ENCODE data around the gene OS9.

OS9 gene

DNA sequence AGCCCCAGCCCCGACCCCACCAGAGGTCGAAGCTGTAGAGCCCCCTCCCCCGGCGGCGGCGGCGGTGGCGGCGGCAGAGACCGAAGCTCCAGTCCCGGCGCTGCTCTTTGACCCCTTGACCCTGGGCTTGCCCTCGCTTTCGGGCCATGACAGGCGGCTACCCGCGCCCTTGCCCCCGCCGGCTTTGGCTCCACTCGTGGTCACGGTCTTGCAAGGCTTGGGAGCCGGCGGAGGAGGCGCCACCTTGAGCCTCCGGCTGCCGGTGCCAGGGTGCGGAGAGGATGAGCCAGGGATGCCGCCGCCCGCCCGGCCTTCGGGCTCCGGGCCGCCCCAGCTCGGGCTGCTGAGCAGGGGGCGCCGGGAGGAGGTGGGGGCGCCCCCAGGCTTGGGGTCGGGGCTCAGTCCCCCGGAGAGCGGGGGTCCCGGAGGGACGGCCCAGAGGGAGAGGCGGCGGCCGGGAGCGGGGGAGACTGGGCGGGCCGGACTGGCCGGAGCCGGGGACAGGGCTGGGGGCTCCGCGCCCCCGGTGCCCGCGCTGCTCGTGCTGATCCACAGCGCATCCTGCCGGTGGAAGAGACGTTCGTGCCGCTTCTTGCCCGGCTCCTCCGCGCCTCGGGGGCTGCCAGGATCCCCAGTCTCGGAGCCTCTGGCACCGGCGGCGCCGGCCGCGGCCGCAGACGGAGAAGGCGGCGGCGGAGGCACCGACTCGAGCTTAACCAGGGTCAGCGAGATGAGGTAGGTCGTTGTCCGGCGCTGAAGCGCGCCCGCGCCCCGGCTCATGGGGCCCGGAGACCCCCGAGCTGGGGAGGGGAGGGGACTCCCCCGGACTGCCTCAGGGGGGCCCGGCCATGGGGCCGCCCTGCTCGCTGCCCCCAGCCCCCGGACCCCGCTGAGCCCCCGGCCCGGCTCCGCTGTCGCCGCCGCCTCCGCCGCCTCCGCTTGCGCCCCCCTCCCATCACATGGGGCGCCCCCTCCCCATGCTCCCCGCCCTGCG is 43.8 kb downstream of the OS9 start:
- DNase-seq = peak; percentile 68

DNA sequence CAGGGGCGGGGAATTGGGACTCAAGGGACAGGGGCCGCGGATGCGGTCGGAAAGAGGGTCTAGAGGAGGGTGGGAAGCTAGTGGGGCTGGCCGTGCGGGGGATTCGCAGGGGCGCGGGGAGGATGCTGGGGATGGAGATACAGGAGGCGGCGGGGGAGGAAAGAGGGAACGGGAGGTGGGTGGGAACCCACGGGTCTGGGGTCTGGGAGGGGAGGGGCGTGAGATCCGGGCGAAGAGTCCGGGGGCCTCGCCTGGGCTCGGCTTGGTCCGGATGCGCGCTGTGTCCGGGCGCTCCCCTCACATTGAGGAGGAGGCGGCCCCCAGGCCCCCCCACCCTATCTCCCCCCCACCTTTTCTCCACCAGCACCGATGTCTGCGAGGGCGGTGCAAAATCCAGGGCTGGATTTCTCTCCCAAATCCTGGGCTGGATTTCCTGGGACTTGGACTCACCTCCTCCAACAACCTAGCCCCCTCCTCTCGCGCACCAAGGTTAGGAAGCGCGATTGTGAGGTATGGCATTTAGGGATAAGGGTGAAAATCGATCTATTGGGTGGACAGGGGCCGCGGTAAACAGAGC is 44.8 kb downstream of the OS9 start, which contains the start of gene AGAP2:
AGAP2 (minus strand) TSS at position 82 of the 577 bp plus-strand sequence. CDS start 496 bp downstream, outside the sequence.
- DNase-seq = peak; percentile 46

DNA sequence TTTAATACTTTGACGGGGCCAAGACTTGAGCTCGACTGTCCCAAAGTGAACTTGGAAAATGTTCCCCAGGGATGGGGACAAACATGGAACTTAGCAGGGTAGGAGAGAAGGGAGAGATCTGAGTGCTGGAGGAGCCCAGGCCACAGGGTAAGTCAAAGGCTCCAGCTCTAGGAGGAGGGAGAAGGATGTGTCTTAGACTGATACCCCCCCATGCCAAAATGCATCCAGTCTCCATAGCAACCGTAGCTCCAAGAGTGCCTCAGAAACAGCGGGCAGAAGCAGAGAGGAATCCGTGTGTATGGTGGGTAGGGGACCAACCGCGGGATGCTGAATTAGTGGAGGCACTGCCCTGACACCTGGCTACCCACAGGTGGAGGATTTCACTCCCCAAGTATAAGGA is 45.5 kb downstream of the OS9 start:
- DNase-seq = peak; percentile 45

DNA sequence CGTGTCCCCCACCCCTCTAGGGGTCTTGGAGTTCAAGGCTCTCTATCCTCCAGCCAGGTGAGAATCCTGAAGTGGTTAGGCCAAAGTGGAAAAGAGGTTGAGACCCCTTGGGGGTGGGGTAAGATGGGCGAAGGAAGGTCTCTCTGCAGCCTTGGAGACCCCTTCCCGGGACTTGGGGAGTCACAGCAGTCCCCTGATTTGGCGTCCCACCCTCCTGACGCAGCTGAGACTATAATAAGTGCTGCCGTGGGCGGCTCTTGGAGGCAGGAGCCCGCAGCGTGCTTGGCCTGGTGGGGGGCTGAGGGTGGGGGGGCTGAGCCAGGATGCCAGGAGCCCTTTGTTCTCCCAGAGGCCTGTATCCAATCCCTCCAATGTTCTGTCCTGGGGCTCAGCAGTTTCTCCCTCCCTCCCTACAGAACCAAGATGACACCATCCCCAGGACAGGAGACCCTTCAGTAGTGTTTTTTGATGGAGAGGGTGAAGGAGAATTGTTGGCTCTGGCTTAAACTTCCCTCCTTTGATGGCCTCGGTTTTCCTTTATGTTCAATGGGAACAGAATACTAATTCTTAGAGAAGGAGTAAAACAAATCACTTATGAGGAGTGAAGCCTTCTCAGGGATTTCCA is 46.1 kb downstream of the OS9 start:
- no peak for DNase-seq

DNA sequence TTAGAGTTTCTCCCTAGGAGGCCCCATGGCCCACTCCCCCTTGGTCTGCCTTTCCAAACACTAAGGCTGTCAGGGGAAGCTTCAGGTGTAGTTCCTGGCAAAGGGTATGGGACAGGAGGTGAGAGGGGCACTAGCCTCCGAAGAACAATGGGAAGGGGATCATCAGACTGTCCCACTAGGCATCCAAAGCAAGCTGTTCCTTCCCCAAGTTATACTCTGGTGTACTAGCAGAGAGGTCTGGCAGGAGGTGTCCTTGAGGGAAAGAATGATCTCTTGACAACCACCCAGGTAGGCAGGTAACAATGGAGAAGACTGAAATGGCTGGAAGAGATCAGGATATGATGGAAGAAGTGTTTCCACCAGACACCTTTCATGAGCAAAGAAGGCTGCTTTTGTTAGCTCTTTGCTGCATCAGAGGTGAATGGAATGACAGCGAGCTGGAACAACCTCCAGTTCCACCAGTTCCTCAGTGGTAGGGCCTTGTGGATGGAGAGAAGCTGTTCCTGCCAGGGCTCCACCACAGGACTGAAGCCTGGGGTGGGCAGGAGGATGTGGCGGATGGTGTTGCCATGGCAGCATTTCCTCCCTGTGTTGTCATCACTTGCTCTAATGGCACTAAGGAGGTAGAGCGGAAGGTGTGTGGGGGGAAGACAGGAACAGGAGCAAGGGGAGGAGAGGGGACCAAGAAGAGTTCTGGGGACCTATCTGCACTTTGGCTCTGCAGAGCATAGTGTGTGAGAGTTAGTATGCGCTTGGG is 46.9 kb downstream of the OS9 start:
- DNase-seq = peak; percentile 56

DNA sequence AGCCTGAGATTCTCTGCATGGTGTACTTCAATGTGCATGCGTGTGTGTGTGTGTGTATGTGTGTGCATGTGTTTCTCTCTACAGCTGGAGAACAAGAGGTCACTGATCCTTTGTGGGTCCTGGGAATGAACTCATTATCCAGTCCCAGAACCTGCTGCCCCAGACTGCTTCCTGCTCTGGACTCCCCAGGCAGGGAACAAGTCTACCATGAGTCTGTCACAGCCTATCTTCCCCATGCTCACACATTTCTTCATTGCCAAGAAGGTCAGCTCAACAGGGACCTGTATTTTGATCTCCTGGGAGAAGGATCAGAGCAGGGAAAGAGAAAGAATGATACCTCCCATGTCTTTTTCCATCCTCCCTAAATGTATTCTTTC is 47.5 kb downstream of the OS9 start:
- peak; percentile 56 for DNase-seq

DNA sequence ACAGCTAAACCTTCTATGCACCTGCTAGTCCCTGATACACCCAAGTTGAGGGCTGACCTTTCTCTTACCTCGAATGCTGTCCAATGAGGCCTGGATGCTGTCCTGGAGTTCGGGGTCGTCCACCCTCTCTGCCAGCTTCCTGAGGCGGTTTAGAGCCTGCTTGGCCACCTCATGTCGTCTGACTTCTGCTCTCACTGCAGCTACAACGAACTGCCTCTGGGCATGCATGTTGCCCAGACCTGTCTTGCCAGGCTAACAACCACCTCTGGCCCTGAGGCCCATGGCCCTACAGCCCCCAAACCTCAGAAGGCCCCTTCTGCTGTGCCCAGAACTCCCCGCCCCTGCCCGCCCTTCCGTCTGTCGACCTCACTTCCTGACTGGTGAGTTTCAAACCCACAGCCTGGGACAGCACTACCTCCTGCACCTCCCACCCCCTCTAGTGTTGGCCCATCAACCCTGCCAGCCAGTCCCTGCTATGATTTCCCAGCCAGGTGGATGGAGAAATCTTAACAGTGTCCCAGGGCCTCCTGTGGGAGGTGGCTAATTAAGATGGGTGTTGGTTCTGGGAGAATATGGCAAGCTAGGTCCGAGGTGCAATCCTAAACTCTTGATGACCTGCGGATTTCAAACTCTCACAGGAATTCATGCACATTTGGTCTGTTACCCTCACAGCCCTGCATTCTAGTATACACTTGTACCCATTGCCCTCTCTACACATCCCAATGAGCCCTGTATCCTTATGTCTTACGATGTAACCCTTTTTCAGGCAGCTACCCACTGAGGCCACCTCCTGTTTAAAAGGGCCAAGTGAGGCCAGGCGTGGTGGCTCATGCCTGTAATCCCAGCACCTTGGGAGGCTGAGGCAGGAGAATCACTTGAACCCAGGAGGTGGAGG is 48.2 kb downstream of the OS9 start:
- DNase-seq = peak; percentile 38

DNA sequence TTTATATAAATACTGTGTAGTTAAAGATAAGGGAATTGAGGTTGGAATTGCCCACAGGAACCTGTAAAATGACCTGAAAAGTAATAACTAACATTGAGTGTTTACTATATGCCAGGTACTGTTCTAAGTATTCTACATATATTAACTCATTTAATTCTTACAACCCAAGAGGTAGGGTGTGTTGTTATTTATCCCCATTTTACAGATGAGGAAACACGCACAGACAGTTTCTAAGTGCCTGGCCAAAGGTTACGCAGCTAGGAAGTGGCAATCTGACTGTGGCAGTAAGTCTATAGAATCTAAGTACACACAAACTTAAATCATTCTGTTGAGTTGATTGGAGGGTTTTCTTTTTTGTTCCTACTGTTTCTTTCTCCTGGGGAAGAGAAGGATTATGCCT is 49.8 kb downstream of the OS9 start:
- no peak for DNase-seq

DNA sequence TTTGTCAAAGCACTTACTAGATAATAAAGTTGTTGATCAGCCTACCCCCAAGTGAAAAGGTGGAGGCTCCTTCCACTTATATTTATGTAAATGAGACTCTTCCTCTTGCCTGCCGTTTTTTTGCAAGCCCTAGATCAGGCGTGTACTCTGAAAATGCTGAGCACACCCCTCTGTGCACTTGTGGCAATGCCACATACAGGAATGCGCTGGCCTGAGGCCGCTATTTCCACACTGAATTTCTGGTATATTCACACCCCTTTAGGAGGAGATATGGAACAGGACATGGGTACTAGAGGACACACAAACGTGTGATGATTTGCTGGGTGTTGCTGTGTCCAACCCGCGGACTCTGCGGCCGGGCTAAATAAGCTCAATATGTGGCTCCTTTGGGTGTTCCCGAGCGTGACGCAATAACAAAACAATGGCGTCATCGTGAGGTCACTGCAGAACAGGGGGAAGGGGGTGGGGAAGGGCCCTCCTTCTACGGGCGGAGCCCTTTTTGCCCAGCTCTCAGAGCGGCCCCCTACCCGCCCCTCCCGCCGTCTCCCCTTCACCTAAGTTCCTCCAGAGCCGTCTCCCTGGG is 50.4 kb downstream of the OS9 start:
- DNase-seq = peak; percentile 97

DNA sequence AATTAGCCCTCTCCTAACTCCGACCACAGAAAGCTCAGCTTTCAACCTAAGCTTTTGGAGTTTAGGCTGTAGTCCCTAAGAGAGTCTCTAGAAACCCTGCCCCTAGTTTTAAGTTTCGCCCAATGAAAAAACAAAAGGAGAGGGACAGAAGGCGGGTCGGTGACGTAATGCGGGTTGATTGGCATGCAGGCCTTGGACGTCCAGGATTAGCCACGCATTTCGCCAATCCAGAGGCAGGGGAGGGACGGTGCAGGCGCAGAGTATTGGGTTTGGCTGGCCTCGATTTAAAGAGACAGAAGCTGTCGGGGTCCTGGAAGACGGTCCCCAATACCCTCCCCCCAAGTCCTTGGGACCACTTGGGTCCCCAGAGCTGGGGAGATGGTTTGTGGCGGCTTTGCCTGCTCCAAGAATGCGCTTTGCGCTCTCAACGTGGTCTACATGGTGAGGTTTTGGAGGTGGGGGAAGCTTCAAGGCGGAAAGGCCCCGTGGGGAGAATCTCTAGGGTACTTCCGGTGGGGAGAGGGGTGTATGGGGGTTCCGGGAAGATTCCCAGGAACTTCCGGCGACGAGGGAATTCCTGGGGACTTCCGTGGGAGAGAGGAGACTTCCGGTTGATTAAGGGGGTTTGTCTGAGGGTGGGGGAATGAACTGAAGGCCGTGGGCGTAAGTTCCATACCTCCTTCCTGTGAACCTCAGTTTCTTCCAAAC is 51.0 kb downstream of the OS9 start, which contains the start of gene TSPAN31:
TSPAN31 (plus strand) TSS at position 263 of the 708 bp plus-strand sequence; CDS start at position 379, 116 bp downstream.
- peak; percentile 99 for DNase-seq

DNA sequence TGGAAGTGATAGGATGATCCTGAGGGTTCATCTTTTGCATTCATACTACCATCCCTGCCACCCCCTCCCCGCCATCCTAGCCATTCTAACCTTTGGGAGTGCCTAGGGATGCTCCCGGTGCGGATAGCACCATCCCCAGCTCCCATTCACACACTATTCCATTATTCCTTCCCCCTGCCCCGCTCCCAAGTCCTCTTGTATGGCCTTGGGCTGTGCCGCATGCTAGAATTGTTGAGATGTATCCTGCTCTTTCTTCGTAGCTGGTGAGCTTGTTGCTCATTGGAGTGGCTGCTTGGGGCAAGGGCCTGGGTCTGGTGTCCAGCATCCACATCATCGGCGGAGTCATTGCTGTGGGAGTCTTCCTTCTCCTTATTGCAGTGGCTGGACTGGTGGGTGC is 51.6 kb downstream of the OS9 start:
- peak; percentile 75 for DNase-seq

DNA sequence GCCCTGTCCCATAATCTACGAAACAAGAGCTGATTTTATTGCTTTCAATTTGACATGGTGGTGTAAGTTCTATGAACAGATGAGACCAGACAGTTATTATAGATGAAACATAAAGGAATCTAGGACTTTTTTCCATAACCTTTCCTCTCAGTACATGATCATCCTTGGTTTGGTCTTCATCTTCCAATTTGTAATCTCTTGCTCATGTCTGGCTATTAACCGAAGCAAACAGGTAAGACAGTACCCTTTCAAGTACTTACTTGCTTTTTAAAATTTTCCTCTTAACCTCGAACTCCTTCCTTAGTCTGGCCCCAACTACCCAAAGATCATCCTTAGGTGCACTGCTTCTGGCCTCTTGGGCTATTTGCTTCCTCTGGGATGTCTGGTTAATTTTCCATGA is 52.1 kb downstream of the OS9 start:
- DNase-seq = no peak

DNA sequence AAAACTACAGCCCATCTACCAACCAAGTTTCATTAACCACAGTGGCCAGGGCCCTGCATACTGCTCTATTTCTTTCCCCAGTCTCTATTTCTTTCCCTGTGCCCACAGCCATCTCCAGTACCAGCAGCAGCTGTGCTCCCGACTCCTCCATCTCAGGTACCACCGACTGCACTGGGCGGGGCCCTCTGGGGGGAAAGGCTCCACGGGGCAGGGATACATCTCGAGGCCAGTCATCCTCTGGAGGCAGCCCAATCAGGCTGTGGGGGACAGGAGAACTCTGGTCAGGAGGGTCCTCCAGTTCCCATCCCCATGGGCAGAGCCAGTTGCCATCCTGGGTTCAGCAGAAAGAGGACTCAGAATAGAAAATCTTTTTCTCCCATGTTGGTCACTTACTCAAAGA is 55.1 kb downstream of the OS9 start:
- DNase-seq = no peak

DNA sequence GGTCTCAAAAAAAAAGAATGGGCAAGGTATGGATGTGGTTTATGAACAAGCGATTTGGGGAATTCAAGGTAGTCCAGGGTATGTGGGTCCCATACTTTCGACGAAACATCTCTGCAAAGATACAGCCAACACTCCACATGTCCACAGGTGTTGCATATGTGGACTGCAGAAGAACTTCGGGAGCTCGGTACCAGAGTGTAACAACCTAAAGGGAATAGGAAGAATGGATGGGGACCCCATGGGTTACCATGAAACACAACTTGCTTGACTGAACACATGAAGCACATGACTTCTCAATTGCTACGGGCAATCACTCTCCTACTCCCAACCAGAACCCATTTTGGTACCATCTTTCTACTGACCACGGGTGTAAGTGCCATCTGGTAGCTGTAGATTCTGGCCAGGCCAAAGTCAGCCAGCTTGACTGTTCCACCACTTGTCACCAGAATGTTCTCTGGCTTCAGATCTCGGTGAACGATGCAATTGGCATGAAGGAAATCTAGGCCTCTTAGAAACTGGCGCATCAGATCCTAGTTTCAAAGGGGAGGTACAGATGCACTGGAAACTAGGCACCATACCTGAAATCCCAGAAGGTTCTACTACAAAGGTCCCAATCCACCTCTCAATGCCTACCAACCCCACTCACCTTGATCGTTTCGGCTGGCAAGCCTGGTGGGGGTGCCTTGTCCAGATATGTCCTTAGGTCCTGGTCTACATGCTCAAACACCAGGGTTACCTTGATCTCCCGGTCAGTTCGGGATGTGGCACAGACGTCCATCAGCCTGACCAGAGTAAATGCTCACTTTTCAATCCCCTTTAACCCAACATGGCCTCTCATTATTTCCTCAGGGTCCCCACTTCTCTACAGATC is 56.9 kb downstream of the OS9 start:
- no peak for DNase-seq

DNA sequence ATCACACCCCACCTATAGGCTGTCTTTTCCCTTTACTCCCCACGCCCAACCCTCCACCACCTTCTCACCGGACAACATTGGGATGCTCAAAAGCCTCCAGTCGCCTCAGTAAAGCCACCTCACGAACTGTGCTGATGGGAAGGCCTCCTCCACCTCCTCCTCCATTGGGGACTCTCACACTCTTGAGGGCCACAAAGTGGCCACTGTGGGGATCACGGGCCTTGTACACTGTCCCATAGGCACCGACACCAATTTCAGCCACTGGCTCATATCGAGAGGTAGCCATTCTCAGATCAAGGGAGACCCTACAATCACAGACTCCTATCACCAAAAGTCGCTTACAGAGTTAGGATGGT is 57.5 kb downstream of the OS9 start:
- peak; percentile 64 for DNase-seq

DNA sequence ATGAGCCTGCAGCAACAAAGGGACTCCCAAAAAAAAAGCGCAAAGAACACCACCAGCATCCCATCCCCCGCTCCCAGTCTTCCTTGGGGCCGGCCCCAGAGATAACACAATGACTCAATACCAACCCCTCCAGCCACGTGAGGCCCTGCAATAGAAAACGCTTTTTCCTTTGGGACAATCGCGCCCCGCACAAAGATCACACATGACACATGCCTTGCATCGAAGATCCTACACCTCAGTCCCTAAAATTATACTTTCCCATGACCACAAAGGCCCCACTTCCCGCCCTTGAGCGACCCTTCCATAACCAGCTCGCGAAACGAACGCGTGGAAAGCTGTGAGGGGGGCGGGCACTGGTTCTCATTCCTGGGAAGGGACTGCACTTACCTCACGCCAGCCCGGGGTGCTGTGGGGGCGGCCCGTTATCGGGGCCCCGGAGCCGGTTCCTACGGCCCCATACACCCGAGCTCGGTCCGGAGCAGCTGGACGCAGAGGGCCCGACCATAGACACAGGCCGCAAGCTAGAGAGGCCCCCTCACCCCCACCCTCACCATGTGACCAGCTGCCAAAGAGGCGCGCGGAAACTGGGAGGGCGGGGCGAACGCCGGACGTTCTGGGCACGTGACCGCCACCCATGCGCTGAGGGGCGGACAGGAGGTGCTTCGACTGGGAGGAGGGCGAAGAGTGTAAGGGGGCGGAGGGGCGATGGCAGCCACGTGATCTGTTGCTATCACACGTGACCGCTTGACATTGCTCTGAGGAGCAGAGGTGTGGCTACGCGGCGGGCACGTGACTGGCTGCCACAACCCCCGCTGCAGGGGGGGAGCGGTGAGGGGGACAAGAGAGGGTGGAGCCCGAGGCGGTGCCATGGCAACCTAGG is 58.1 kb downstream of the OS9 start, which contains the start of gene CDK4:
CDK4 (minus strand) TSS at position 523 of the 880 bp plus-strand sequence. CDS start 593 bp downstream, outside the sequence.
- peak; percentile 100 for DNase-seq

DNA sequence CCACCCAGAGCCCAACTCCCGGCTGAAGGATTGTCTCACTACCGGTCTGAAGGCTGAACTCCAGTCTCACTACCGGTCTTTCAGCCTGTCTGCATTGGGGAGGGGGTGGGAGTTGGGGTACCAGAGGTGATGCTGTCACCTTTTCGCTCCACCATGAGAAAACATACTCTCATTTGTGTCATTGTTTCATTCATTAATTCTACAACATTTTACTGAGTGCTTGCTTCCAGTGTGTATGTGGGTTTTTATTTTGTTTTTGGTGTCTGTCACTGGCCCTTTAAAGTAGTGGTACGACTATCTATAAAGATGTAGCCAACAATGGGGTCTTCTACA is 58.7 kb downstream of the OS9 start:
- no peak for DNase-seq

DNA sequence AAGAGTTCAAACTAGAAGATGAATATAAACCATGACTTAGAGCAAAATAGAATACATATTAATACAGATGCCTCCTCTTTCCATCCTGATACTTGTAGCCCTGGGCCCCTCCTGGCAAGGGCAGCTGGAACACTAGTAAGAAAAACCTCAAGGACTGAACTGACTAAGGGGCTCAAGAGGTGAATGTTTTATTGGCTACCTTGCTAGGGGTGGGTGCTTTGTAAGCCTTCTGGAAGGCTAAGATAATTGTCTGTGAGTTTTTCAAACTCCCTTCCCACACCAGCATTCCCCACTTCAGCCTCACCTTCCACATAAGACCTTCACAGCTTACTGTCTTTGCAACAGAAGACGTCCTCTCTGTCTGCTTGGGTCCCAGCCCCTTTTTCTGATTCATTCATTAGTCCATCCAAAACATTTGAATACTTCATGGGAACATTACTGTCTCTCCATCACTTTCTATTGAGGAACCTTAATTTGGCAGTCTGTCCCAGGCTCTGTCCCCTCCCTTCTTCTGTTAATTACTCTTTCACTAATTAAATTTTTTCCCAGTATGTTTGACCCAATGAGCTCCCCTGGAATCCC is 59.9 kb downstream of the OS9 start:
- DNase-seq = peak; percentile 34
